Thymus (tissue), 11 donors: ENCODE measurements around the gene ABL1. TPM values are rescaled to one million over a fixed set of nuclear protein-coding genes. Genes with fewer than 3 reads are reported as not detected.

Source experiments
- DNase-seq, 9 donors: peaks; one replicate each; pipeline ENCODE4 v3.0.0-alpha.2; 2013; ENCODE audit warnings: low spot score in 9 of 9, low read depth in 6 of 9, missing footprints in 1 of 9
- H3K27ac ChIP-seq, 2 donors: one replicate each; pipeline ENCODE4 v1.5.1; 2013; ENCODE audit warnings: control low read depth in 1 of 2, low read depth in 1 of 2, low read length in 1 of 2, mild to moderate bottlenecking in 1 of 2, moderate library complexity in 1 of 2
- H3K27me3 ChIP-seq, 2 donors: one replicate each; pipeline ENCODE4 v1.5.1; 2013; ENCODE audit warnings: low read length in 1 of 2; ENCODE audit not compliant: control insufficient read depth in 2 of 2, insufficient read depth in 1 of 2
- H3K36me3 ChIP-seq, 2 donors: one replicate each; pipeline ENCODE4 v1.5.1; 2013; ENCODE audit warnings: low read length in 1 of 2, mild to moderate bottlenecking in 1 of 2, moderate library complexity in 1 of 2; ENCODE audit not compliant: control insufficient read depth in 2 of 2, insufficient read depth in 2 of 2
- H3K4me1 ChIP-seq, 2 donors: one replicate each; pipeline ENCODE4 v1.5.1; 2013; ENCODE audit warnings: low read length in 2 of 2; ENCODE audit not compliant: control insufficient read depth in 2 of 2, insufficient read depth in 2 of 2
- H3K4me3 ChIP-seq, 2 donors: one replicate each; pipeline ENCODE4 v1.5.1; 2013; ENCODE audit warnings: low read length in 2 of 2, control low read depth in 1 of 2, mild to moderate bottlenecking in 1 of 2
- H3K9me3 ChIP-seq, 2 donors: one replicate each; pipeline ENCODE4 v1.5.1; 2013; ENCODE audit warnings: low read length in 1 of 2, mild to moderate bottlenecking in 1 of 2; ENCODE audit not compliant: control insufficient read depth in 2 of 2, insufficient read depth in 1 of 2
- WGBS: extraction: QIAGEN DNeasy Blood & Tissue Kit; methylation state at CpG from one replicate; pipeline ENCODE4 v1.1.7; 2013; 5-methylcytosine and 5-hydroxymethylcytosine counted together
- polyA plus RNA-seq: library from polyadenylated mRNA; stranded (reverse); fragments of 200-250 nt; gene quantifications from one replicate; pipeline ENCODE4 v1.2.3, GENCODE V29; 2013
- total RNA-seq: library from RNA; stranded (reverse); fragments of 120-200 nt; gene quantifications from one replicate; pipeline ENCODE4 v1.2.4, GENCODE V29; 2013
- donor health status: healthy.

ABL1 gene
- total and polyA plus RNA-seq, 2 donors, result 9.5 to 21.1 TPM

GRCh38 chr9:130902204-130903185, 67.4 kb downstream of the ABL1 start:
- DNase-seq, result no peak
- WGBS, result 93% methylated on average over 27 of the region's 27 CpGs
- Histone ChIP-seq H3K27me3 (peaks cover 0 to 6% of the 10 kb centered on the region in 2 donors), H3K27ac (no peak overlapping the region), H3K9me3 (no peaks in the 10 kb centered on the region), H3K36me3 (no peaks in the 10 kb centered on the region), H3K4me3 (no peak overlapping the region), H3K4me1 (no peaks in the 10 kb centered on the region)

- Histone ChIP-seq H3K4me3 (no peak overlapping the region), H3K27me3 (peaks cover 0 to 6% of the 10 kb centered on the region in 2 donors), H3K4me1 (no peaks in the 10 kb centered on the region), H3K36me3 (no peaks in the 10 kb centered on the region), H3K27ac (no peak overlapping the region), H3K9me3 (no peaks in the 10 kb centered on the region)
- DNase-seq, result no peak
- WGBS, result 85% methylated on average over 25 of the region's 25 CpGs
These were observed 68.4 kb downstream of the ABL1 start for GRCh38 chr9:130903194-130904069.

- Histone ChIP-seq H3K9me3 (no peaks in the 10 kb centered on the region), H3K27me3 (peaks cover 0 to 6% of the 10 kb centered on the region in 2 donors), H3K27ac (no peak overlapping the region), H3K4me3 (no peak overlapping the region), H3K4me1 (no peaks in the 10 kb centered on the region), H3K36me3 (no peaks in the 10 kb centered on the region)
- DNase-seq, result no peak
- 94% methylated on average over 48 of the region's 48 CpGs for WGBS
These were observed 69.3 kb downstream of the ABL1 start for GRCh38 chr9:130904070-130905044.

- Histone ChIP-seq H3K27me3 (peaks cover 0 to under 1% of the 10 kb centered on the region in 2 donors), H3K4me3 (no peak overlapping the region), H3K9me3 (no peaks in the 10 kb centered on the region), H3K4me1 (no peaks in the 10 kb centered on the region), H3K27ac (no peak overlapping the region), H3K36me3 (no peaks in the 10 kb centered on the region)
- 94% methylated on average over 24 of the region's 24 CpGs for WGBS
- DNase-seq, result no peak
These were observed 70.3 kb downstream of the ABL1 start for GRCh38 chr9:130905125-130905901.

GRCh38 chr9:130905902-130906734, 71.1 kb downstream of the ABL1 start:
- no peak overlapping the region for H3K27ac ChIP-seq
- no peaks in the 10 kb centered on the region for H3K4me1 ChIP-seq
- no peak for DNase-seq
- no peaks in the 10 kb centered on the region for H3K27me3 ChIP-seq
- no peak overlapping the region for H3K4me3 ChIP-seq
- WGBS, result 93% methylated on average over 24 of the region's 24 CpGs
- H3K36me3 ChIP-seq, result no peaks in the 10 kb centered on the region
- H3K9me3 ChIP-seq, result no peaks in the 10 kb centered on the region

- Histone ChIP-seq H3K4me1 (no peaks in the 10 kb centered on the region), H3K9me3 (no peaks in the 10 kb centered on the region), H3K36me3 (no peaks in the 10 kb centered on the region), H3K27me3 (no peaks in the 10 kb centered on the region), H3K4me3 (no peak overlapping the region), H3K27ac (no peak overlapping the region)
- WGBS, result 90% methylated on average over 21 of the region's 21 CpGs
- no peak for DNase-seq
These were observed 71.8 kb downstream of the ABL1 start for GRCh38 chr9:130906735-130907416.

- H3K27ac ChIP-seq, result no peak overlapping the region
- 57% methylated on average over 22 of the region's 22 CpGs for WGBS
- no peaks in the 10 kb centered on the region for H3K4me1 ChIP-seq
- no peak overlapping the region for H3K4me3 ChIP-seq
- peaks cover 0 to 2% of the 10 kb centered on the region in 2 donors for H3K27me3 ChIP-seq
- no peaks in the 10 kb centered on the region for H3K9me3 ChIP-seq
- H3K36me3 ChIP-seq, result no peaks in the 10 kb centered on the region
- DNase-seq, result no peak
These were observed 73.3 kb downstream of the ABL1 start for GRCh38 chr9:130908146-130908877.
